Daoy (cell line): ENCODE results near the gene INTS1. TPM values are rescaled to one million over a fixed set of nuclear protein-coding genes. Genes with fewer than 3 reads are reported as not detected.

Experiments
- DNase-seq: peaks from one replicate; pipeline ENCODE4 v3.0.0-alpha.2; 2015; ENCODE audit warnings: low read depth
- total RNA-seq: library from RNA; depleted of rRNA; stranded (reverse); fragments of >200 nt; shearing (Covaris generic); gene quantifications from 2 replicates; pipeline ENCODE4 v1.2.3, GENCODE V29; 2014

INTS1 gene
- total RNA-seq, 1 experiment from 2014 or later, result 42.9 TPM

DNA sequence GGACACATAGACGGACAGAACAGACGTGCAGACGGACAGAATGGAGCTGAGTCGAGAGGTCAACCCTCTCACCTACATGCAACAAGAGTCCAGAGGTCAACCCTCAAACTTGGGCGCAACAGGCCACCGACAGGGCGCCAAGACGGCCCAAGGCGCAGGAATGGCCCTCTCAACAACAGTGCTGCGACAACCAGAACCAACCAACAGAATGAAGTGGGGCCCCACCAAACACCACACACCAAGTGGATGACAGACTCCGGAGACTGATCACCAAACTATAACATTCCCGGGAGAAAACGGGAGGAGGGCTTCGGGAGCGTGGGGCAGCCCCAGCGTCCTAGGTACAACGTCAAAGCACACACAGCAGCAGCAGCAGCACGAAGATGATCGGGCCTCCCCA, 13.4 kb downstream of the INTS1 start:
- DNase-seq, result no peak

GRCh38 chr7:1489336-1489735, 14.9 kb downstream of the INTS1 start:
- DNase-seq, result no peak

GRCh38 chr7:1488016-1488415, 16.2 kb downstream of the INTS1 start:
- DNase-seq, result no peak

DNA sequence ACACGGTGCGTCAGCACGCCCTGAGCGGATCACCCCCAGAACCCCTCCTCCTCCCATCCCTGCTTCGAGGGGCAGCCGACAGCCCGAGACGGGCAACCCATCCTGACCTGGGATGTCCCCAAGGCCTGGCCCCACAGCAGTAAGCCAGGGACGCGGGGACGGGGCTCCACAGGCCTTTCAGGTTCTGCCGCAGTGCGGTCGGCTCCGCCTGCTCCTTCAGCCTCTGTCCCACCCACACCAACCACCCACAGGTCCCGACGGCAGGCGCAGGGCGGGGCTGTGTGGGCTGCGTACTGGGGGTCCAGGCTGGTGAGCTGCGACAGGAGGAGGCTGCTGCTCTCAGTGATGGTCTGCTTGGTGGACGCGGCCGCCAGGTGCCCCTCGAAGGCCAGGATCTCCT, 16.7 kb downstream of the INTS1 start:
- no peak for DNase-seq

- no peak for DNase-seq
These were observed 17.6 kb downstream of the INTS1 start for GRCh38 chr7:1486571-1486970.

- no peak for DNase-seq
These were observed 19.0 kb downstream of the INTS1 start for GRCh38 chr7:1485156-1485555.

- DNase-seq, result no peak
These were observed 19.6 kb downstream of the INTS1 start for GRCh38 chr7:1484569-1484968.

- DNase-seq, result no peak
These were observed 20.4 kb downstream of the INTS1 start for GRCh38 chr7:1483536-1484505.

DNA sequence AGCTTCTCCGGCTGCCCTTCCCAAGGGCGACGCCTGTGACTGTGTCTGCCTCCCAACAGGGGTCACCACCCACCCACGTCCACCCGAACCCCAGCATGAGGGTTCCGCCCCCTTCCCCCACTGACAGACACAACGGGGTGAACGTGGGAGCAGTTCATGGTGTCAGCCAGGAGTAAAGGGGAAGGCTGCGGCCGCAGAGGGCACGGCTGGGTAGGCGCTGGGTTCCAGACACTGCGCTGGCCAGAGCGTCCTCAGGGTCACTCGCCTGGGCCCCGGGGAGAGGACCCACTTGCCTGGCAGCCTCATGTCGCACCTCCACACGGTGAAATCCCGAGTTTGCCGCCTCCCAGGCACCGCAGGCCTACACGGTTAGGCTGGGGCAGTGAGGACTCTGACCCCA, 21.1 kb downstream of the INTS1 start:
- no peak for DNase-seq

DNA sequence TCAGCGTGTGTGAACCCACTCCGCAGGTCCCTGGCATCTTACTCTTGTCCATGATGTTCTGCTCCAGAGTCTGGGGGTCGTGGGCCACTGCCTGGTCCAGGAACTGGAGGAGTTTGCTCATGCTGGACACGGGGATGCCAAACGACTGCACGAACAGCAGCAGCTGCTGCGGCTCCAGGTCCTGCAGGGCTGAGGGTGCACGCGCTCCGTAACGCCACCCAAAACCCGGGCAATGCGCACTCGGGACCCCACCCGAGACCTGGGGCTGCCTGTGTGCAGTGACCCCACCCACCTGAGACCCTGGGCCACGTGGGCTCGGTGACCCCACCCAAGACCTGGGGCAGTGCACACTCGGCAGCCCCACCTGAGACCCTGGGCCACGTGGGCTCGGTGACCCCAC, 22.9 kb downstream of the INTS1 start:
- DNase-seq, result no peak

- no peak for DNase-seq
These were observed 23.5 kb downstream of the INTS1 start for GRCh38 chr7:1480670-1481069.

- no peak for DNase-seq
These were observed 24.9 kb downstream of the INTS1 start for GRCh38 chr7:1479287-1479686.

GRCh38 chr7:1478480-1478879, 25.7 kb downstream of the INTS1 start:
- no peak for DNase-seq

DNA sequence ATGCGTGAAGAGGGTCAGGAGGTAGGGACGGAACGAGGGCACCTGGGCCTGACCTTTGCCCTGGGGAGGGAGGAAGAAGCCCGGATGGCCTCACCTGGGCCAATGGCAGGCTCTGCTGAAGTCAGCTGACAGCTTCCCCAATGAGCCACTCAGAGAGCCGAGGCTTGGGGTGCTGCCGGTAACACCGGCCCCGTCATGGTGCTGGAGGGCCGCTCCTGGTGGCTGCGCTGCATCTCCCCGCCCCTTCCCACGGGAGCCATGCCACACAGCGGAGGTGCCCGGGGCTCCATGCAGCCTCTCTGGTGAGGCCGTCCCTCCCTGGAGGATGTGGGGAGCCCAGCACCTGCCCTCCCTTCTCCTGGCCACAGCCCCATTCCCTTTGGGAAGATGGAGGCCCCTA, 27.3 kb downstream of the INTS1 start:
- no peak for DNase-seq

- DNase-seq, result no peak
These were observed 28.2 kb downstream of the INTS1 start for GRCh38 chr7:1475991-1476390.

- DNase-seq, result no peak
These were observed 28.8 kb downstream of the INTS1 start for GRCh38 chr7:1475393-1475792.

GRCh38 chr7:1474736-1475135, 29.5 kb downstream of the INTS1 start:
- DNase-seq, result peak; percentile 91

DNA sequence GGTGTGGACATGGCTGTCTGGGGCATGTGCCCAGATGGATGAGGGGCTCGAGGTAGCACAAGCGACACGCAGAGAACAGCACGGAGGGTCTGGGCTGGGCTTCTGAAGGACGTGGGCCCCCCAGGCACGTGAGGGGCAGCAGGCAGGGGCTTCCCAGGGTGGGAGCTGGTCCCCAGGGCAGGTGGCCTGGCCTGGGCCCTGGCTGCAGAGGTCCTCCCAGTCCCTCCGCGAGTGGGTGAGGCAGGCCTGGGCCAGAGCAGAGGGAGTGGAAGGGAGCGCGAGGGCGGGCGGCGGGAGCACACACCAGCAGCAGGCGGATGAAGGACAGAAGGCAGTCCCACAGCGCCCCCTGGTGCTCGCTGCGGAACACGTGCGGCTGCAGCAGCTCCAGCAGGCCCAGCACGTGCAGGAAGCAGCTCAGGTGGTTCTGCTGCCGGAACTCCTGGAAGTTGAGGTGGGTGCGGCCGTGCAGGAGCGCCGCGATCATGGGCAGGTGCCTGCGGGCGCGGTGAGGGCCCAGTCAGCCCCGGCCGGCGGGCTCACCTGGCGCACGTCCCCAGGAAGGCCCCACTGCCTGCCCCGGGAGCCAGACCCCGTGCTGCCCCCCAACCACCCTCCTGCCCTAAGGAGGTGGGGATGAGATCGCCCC, 30.2 kb downstream of the INTS1 start:
- peak; percentile 95 for DNase-seq

- no peak for DNase-seq
These were observed 33.3 kb downstream of the INTS1 start for GRCh38 chr7:1470901-1471300.

GRCh38 chr7:1468643-1469298, 35.4 kb downstream of the INTS1 start:
- DNase-seq, result no peak

DNA sequence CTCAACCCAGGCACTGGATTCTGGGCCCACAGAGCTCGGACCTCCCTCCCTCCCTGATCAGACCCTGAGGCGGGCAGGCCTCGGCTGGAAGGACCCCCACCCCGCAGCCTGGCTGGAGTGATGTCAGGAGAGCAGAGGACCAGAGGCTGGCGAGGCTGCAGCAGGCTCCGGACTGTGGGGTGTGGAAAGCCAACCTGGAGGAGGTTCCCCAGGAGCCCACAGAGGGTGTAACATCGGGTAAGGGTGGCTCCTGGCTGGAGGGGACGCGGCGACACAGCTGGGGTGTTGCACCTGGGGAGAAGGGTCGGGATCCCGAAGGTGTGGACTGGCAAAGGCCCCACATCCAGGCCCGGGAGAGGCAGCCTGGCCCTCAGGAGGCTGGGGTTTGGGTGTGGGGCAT, 36.0 kb downstream of the INTS1 start:
- no peak for DNase-seq

- peak; percentile 66 for DNase-seq
These were observed 37.5 kb downstream of the INTS1 start for GRCh38 chr7:1466524-1467271.
